Activated B cell treated with CpG ODN at 0.5 μM for 24 hours (primary cell): ENCODE measurements around the gene GTPBP1. TPM values are rescaled to one million over a fixed set of nuclear protein-coding genes. Genes with fewer than 3 reads are reported as not detected.

Experiments used
- ATAC-seq: fragments of 200-7000 bp; cut with Tn5 transposase; one replicate; pipeline ENCODE4 v1.10.0; 2021; ENCODE audit warnings: low read depth, mild to moderate bottlenecking, moderate library complexity
- CTCF ChIA-PET: fragments of 350-600 bp; sonication (Branson Sonifier 250); formaldehyde crosslinking; loops from one replicate; lab custom pipeline; 2021; ENCODE audit warnings: antibody characterized with exemption; lab: Charles Lee
- POLR2A ChIA-PET: fragments of 350-600 bp; sonication (Branson Sonifier 250); formaldehyde crosslinking; loops from one replicate; lab custom pipeline; 2021; ENCODE audit warnings: antibody characterized with exemption; lab: Charles Lee
- DNase-seq: peaks from one replicate; pipeline ENCODE4 v3.0.0; 2022
- H3K27ac Mint-ChIP-seq: one replicate; pipeline ENCODE4 v1.8.0; 2020; ENCODE audit warnings: mixed read lengths
- H3K27me3 Mint-ChIP-seq: one replicate; pipeline ENCODE4 v1.8.0; 2021; ENCODE audit warnings: mixed read lengths
- H3K36me3 Mint-ChIP-seq: one replicate; pipeline ENCODE4 v1.8.0; 2021; ENCODE audit warnings: low read depth, mixed read lengths
- H3K4me1 Mint-ChIP-seq: one replicate; pipeline ENCODE4 v1.8.0; 2021; ENCODE audit warnings: mixed read lengths
- H3K4me3 Mint-ChIP-seq: one replicate; pipeline ENCODE4 v1.8.0; 2020; ENCODE audit warnings: mild to moderate bottlenecking, mixed read lengths
- H3K9me3 Mint-ChIP-seq: one replicate; pipeline ENCODE4 v1.8.0; 2020; ENCODE audit warnings: mixed read lengths
- intact Hi-C: fragments of 100-400 bp; cut with micrococcal nuclease; formaldehyde crosslinking; loops from one replicate; pipeline ENCODE4 v1.15.1; 2024
- total RNA-seq: library from RNA; stranded (reverse); gene quantifications from 2 replicates; pipeline ENCODE4 v1.2.3, GENCODE V29; 2022
- TF ChIP-seq, protein P1 (sequence below): fragments of 200-600 bp; IDR thresholded peaks from one replicate; pipeline ENCODE4 v1.8.0; 2022; ENCODE audit warnings: antibody characterized with exemption, mild to moderate bottlenecking

GTPBP1 gene
- total RNA-seq, 1 donor from 2014 or later, result 103 TPM

DNA sequence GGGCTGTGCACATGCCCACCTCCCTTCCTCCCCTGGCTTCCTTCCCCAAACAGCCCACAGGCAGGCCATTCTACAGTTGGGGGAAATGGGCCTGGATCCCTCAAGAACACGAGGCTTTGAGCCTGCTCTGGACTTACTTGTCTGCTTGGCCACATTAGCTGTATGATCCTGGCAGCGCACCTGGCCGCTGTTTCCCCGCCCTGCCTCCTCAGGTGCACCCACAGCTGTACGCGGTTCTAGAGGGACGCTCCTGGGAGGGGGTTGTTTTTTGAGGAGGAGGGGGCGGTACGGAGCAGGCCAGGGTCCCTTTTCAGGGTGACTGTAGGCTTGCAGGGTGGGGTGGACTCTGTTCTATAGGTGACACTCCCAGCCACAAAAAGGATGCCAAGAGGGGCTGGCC, 61.6 kb downstream of the GTPBP1 start:
- H3K27me3 Mint-ChIP-seq, result no peaks in the 10 kb centered on the region
- no peaks in the 10 kb centered on the region for H3K9me3 Mint-ChIP-seq
- no peak for ATAC-seq
- H3K4me3 Mint-ChIP-seq, result no peak overlapping the region
- H3K27ac Mint-ChIP-seq, result no peak overlapping the region
- H3K4me1 Mint-ChIP-seq, result peaks cover 2% of the 10 kb centered on the region
- no peak for DNase-seq
- H3K36me3 Mint-ChIP-seq, result no peaks in the 10 kb centered on the region
- TF ChIP-seq, protein P1, sequence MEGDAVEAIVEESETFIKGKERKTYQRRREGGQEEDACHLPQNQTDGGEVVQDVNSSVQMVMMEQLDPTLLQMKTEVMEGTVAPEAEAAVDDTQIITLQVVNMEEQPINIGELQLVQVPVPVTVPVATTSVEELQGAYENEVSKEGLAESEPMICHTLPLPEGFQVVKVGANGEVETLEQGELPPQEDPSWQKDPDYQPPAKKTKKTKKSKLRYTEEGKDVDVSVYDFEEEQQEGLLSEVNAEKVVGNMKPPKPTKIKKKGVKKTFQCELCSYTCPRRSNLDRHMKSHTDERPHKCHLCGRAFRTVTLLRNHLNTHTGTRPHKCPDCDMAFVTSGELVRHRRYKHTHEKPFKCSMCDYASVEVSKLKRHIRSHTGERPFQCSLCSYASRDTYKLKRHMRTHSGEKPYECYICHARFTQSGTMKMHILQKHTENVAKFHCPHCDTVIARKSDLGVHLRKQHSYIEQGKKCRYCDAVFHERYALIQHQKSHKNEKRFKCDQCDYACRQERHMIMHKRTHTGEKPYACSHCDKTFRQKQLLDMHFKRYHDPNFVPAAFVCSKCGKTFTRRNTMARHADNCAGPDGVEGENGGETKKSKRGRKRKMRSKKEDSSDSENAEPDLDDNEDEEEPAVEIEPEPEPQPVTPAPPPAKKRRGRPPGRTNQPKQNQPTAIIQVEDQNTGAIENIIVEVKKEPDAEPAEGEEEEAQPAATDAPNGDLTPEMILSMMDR, result no peak
- ChIA-PET CTCF (interaction anchor here (1.1 to 3.6 kb wide), 4 partner anchors 16 to 236 kb away, joined by 4 to 26 read pairs (median 9); partner anchors contain the start of gene TOMM22), POLR2A (interaction anchor here (1.2 to 1.7 kb wide), 2 partner anchors 9 to 86 kb away, joined by 4 read pairs; partner anchors contain the start of gene TOMM22)
- intact Hi-C loops, result loop anchor here (2.0 kb wide), 1 partner anchor 87 kb away; the partner anchor contains the start of gene TOMM22

DNA sequence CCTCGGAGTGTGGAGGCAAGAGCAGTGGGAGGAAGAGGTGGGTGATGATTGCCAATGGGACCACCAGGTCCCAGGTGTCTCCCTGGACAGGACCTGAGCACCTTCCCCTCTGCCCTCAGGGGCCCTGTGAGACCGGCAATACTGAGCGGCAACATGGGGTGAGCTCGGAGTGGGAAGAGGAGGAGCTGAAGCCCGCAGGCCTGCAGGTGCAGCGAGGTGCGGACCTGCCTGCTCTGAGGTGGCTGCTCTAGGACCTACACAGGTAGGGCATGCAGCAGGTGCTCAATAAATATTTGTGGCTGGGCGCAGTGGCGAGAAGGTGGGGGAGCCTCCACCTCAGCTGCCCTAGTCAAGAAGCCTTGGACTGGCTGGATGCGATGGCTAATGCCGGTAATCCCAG, 62.3 kb downstream of the GTPBP1 start:
- Mint-ChIP-seq H3K27me3 (no peaks in the 10 kb centered on the region), H3K27ac (no peak overlapping the region), H3K36me3 (no peaks in the 10 kb centered on the region), H3K9me3 (no peaks in the 10 kb centered on the region), H3K4me3 (no peak overlapping the region), H3K4me1 (peaks cover 2% of the 10 kb centered on the region)
- TF ChIP-seq, protein P1, result no peak
- DNase-seq (no peak), ATAC-seq (no peak)
- CTCF ChIA-PET, result interaction anchor here (1.1 to 3.6 kb wide), 5 partner anchors 9 to 235 kb away, joined by 4 to 26 read pairs (median 6); partner anchors contain the start of gene TOMM22
- POLR2A ChIA-PET, result interaction anchor here (0.6 to 1.6 kb wide), 4 partner anchors 10 to 551 kb away, joined by 3 to 14 read pairs (median 4); partner anchors contain the start of gene RPL3
- intact Hi-C loops, result loop anchor here (1.0 kb wide), 1 partner anchor 235 kb away; no protein-coding TSS in a partner anchor

DNA sequence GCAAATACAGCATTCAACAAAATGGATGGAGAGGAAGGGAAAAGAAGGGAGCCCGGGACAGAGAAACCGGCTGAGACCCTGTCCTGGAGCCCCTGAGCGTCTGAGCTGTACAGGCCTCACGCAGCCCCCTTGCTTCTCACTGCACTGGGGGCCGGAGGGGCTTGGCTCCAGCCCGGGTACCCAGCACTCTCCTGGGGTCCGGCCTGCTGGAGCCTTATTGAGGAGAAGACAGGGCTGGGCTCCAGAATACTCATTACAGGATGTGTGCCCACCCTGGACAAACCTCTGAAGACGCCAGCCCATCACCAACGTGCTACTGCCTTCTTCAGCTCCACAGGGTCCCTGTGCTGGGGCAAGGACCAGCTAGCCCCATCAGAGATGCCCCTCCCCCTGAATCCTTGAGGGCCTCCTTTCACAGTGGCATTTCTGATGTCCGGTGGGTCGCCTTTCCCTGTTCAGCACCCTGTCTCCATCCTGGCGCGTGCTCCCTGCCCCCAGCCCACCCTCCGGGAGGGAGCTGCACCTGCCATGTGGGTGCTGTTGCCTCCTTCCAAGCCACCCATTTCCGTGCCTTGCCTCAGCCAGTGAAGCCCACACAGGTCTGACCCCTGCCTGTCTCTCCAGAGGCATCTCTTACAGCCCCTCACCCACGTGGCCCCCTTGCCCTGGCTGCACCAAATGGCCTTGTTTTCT, 64.7 kb downstream of the GTPBP1 start:
- Mint-ChIP-seq H3K27me3 (no peaks in the 10 kb centered on the region), H3K4me1 (peaks cover 2% of the 10 kb centered on the region), H3K27ac (no peak overlapping the region), H3K9me3 (no peaks in the 10 kb centered on the region), H3K36me3 (no peaks in the 10 kb centered on the region), H3K4me3 (no peak overlapping the region)
- POLR2A ChIA-PET, result no interaction called here
- TF ChIP-seq, protein P1, result no peak
- intact Hi-C loops, result no loop called here
- CTCF ChIA-PET, result no interaction called here
- no peak for ATAC-seq
- DNase-seq, result no peak

DNA sequence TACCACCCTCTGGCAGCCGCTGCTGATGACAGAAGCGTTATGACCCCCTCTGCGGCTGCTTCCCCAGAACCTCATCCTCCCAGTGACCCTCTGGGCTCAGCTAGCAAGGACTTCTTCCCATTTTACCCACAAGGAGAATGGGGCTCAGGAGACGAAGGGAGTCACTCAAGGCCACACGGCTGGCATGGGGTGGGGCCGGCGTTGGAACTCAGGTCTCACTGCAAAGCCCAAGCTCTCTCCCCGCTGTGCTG, 66.8 kb downstream of the GTPBP1 start:
- TF ChIP-seq, protein P1, result no peak
- ATAC-seq, result no peak

DNA sequence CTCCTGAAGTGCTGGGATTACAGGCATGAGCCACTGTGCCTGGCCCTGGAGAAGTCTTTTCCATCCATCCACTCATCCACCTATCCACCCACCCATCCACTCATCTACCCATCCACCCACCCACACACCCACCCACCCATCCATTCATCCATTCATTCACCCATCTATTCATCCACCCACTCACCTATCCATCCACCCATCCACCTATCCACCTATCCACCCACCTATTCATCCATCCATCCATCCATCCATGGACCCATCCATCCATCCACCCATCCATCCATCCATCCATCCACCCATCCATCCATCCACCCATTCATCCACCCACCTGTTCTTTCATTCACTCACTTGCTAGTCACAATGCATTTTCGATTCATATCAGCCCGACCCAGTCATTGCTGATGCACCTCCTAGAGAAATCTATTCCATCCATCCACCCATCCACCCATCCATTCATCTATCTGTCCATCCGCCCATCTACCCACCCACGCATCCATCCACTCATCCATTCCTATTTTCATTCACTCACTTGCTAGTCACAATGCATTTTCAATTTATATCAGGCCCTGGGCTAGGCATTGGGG, 67.7 kb downstream of the GTPBP1 start:
- Mint-ChIP-seq H3K4me1 (peaks cover 2% of the 10 kb centered on the region), H3K27me3 (no peaks in the 10 kb centered on the region), H3K4me3 (no peak overlapping the region), H3K9me3 (no peaks in the 10 kb centered on the region), H3K36me3 (no peaks in the 10 kb centered on the region), H3K27ac (no peak overlapping the region)
- ChIA-PET POLR2A (no interaction called here), CTCF (no interaction called here)
- DNase-seq, result no peak
- no peak for ATAC-seq
- intact Hi-C loops, result no loop called here
- TF ChIP-seq, protein P1, result no peak

More for the DNA sequence above, 66.8 kb downstream of the GTPBP1 start:
- Mint-ChIP-seq H3K4me1 (peaks cover 2% of the 10 kb centered on the region), H3K4me3 (no peak overlapping the region), H3K27me3 (no peaks in the 10 kb centered on the region), H3K36me3 (no peaks in the 10 kb centered on the region), H3K27ac (no peak overlapping the region), H3K9me3 (no peaks in the 10 kb centered on the region)
- CTCF ChIA-PET, result no interaction called here
- no peak for DNase-seq
- POLR2A ChIA-PET, result no interaction called here
- intact Hi-C loops, result no loop called here
